ENCODE data around the gene BAIAP2.
"Not testable (repeated sequence)": the region's sequence is repeated elsewhere in the genome, so short reads cannot be mapped to it uniquely, and the experiment has no call there.

The BAIAP2 gene

GRCh38 chr17:81002013-81002384 lies 33.0 kb upstream of the BAIAP2 start:
- DNase-seq (ENCODE audit: low read depth), result no peak

GRCh38 chr17:81002409-81003361 lies 32.3 kb upstream of the BAIAP2 start:
- no peak for DNase-seq (ENCODE audit: low read depth)

GRCh38 chr17:81003711-81004475 lies 31.1 kb upstream of the BAIAP2 start:
- DNase-seq (ENCODE audit: low read depth), result no peak

- no peak for DNase-seq (ENCODE audit: low read depth)
Observed at GRCh38 chr17:81006891-81007290, 28.1 kb upstream of the BAIAP2 start.

- DNase-seq (ENCODE audit: low read depth), result no peak
Observed at GRCh38 chr17:81008140-81008539, 26.8 kb upstream of the BAIAP2 start.

GRCh38 chr17:81009136-81009535 lies 25.8 kb upstream of the BAIAP2 start:
- DNase-seq (ENCODE audit: low read depth), result no peak

- DNase-seq (ENCODE audit: low read depth), result no peak
Observed at GRCh38 chr17:81010935-81011334, 24.0 kb upstream of the BAIAP2 start.

GRCh38 chr17:81011951-81012350 lies 23.0 kb upstream of the BAIAP2 start:
- no peak for DNase-seq (ENCODE audit: low read depth)

GRCh38 chr17:81012574-81013447 lies 22.1 kb upstream of the BAIAP2 start:
- DNase-seq (ENCODE audit: low read depth), result no peak

GRCh38 chr17:81013642-81014041 lies 21.3 kb upstream of the BAIAP2 start:
- DNase-seq (ENCODE audit: low read depth), result no peak

- no peak for DNase-seq (ENCODE audit: low read depth)
Observed at GRCh38 chr17:81015136-81015535, 19.8 kb upstream of the BAIAP2 start.

GRCh38 chr17:81016575-81016974 lies 18.4 kb upstream of the BAIAP2 start:
- no peak for DNase-seq (ENCODE audit: low read depth)

- not testable (repeated sequence) for DNase-seq (ENCODE audit: low read depth)
Observed at GRCh38 chr17:81017330-81017729, 17.6 kb upstream of the BAIAP2 start.

- DNase-seq (ENCODE audit: low read depth), result no peak
Observed at GRCh38 chr17:81018044-81018802, 16.7 kb upstream of the BAIAP2 start.

- DNase-seq (ENCODE audit: low read depth), result no peak
Observed at GRCh38 chr17:81019563-81020442, 15.1 kb upstream of the BAIAP2 start.

GRCh38 chr17:81020443-81020766 lies 14.5 kb upstream of the BAIAP2 start:
- DNase-seq (ENCODE audit: low read depth), result no peak

- DNase-seq (ENCODE audit: low read depth), result no peak
Observed at GRCh38 chr17:81020767-81021497, 14.0 kb upstream of the BAIAP2 start.

- no peak for DNase-seq (ENCODE audit: low read depth)
Observed at GRCh38 chr17:81021531-81022343, 13.2 kb upstream of the BAIAP2 start.

- no peak for DNase-seq (ENCODE audit: low read depth)
Observed at GRCh38 chr17:81022344-81022676, 12.6 kb upstream of the BAIAP2 start.

All from GM04503 (cell line).